NCI-H1092 (cell line): ENCODE results near the gene FCRL2.

Experiments used
- DNase-seq: peaks from one replicate; lab custom pipeline; 2025; lab: John Stamatoyannopoulos, UW

The FCRL2 gene

GRCh38 chr1:157776971-157777391 is at the start of gene FCRL2:
TSS of gene FCRL2 (minus strand) at chr1:157777132. CDS start at chr1:157777073, 59 bp downstream.
- DNase-seq: no peak

- no peak for DNase-seq
Observed at GRCh38 chr1:157820299-157820698, 43.4 kb upstream of the FCRL2 start.

- no peak for DNase-seq
Observed at GRCh38 chr1:157819896-157820295, 43.0 kb upstream of the FCRL2 start, which contains the start of gene FCRL1. TSS of gene FCRL1 (minus strand) at chr1:157820120. CDS start at chr1:157820037, 83 bp downstream.

- DNase-seq: no peak
Observed at GRCh38 chr1:157819215-157819614, 42.3 kb upstream of the FCRL2 start.

GRCh38 chr1:157813269-157813668 is 36.3 kb upstream of the FCRL2 start:
- DNase-seq: no peak

GRCh38 chr1:157806431-157807149 is 29.7 kb upstream of the FCRL2 start:
- no peak for DNase-seq

GRCh38 chr1:157803851-157804250 is 26.9 kb upstream of the FCRL2 start:
- no peak for DNase-seq

GRCh38 chr1:157799996-157800395 is 23.1 kb upstream of the FCRL2 start:
- no peak for DNase-seq

GRCh38 chr1:157798211-157798610 is 21.3 kb upstream of the FCRL2 start:
- DNase-seq: no peak

GRCh38 chr1:157785248-157785647 is 8.3 kb upstream of the FCRL2 start:
- no peak for DNase-seq

GRCh38 chr1:157784801-157785200 is 7.9 kb upstream of the FCRL2 start:
- DNase-seq: no peak

GRCh38 chr1:157782931-157783330 is 6.0 kb upstream of the FCRL2 start:
- DNase-seq: no peak

GRCh38 chr1:157781048-157781447 is 4.1 kb upstream of the FCRL2 start:
- no peak for DNase-seq

- no peak for DNase-seq
Observed at GRCh38 chr1:157775101-157775870, 1.6 kb downstream of the FCRL2 start.

- DNase-seq: no peak
Observed at GRCh38 chr1:157774412-157774811, 2.5 kb downstream of the FCRL2 start.

GRCh38 chr1:157773493-157774350 is 3.2 kb downstream of the FCRL2 start:
- no peak for DNase-seq

- DNase-seq: no peak
Observed at GRCh38 chr1:157771661-157772425, 5.1 kb downstream of the FCRL2 start.

- no peak for DNase-seq
Observed at GRCh38 chr1:157770442-157771043, 6.4 kb downstream of the FCRL2 start.

- DNase-seq: no peak
Observed at GRCh38 chr1:157766792-157767191, 10.1 kb downstream of the FCRL2 start.

- DNase-seq: no peak
Observed at GRCh38 chr1:157758018-157758417, 18.9 kb downstream of the FCRL2 start.

GRCh38 chr1:157753611-157754010 is 23.3 kb downstream of the FCRL2 start:
- no peak for DNase-seq
